Glutamatergic neuron (in vitro differentiated cells): Measurements from ENCODE around the gene CTSH. TPM values are rescaled to one million over a fixed set of nuclear protein-coding genes. Genes with fewer than 3 reads are reported as not detected.

ENCODE experiments used
- DNase-seq: peaks from one replicate; pipeline ENCODE4 v3.0.0; 2022
- H3K27ac Mint-ChIP-seq: one replicate; pipeline ENCODE4 v1.8.0; 2020; ENCODE audit warnings: mild to moderate bottlenecking, mixed read lengths, inconsistent platforms; ENCODE audit not compliant: unreplicated experiment
- H3K27me3 Mint-ChIP-seq: one replicate; pipeline ENCODE4 v1.8.0; 2020; ENCODE audit warnings: mild to moderate bottlenecking, moderate library complexity, mixed read lengths, inconsistent platforms; ENCODE audit not compliant: unreplicated experiment
- H3K36me3 Mint-ChIP-seq: one replicate; pipeline ENCODE4 v1.8.0; 2020; ENCODE audit warnings: mild to moderate bottlenecking, mixed read lengths, inconsistent platforms; ENCODE audit not compliant: unreplicated experiment
- H3K4me1 Mint-ChIP-seq: one replicate; pipeline ENCODE4 v1.8.0; 2020; ENCODE audit warnings: mild to moderate bottlenecking, low read depth, mixed read lengths, inconsistent platforms; ENCODE audit not compliant: unreplicated experiment
- H3K4me3 Mint-ChIP-seq: one replicate; pipeline ENCODE4 v1.8.0; 2020; ENCODE audit warnings: mild to moderate bottlenecking, mixed read lengths, inconsistent platforms; ENCODE audit not compliant: unreplicated experiment
- H3K9me3 Mint-ChIP-seq: one replicate; pipeline ENCODE4 v1.8.0; 2020; ENCODE audit warnings: mild to moderate bottlenecking, moderate library complexity, mixed read lengths, inconsistent platforms; ENCODE audit not compliant: unreplicated experiment
- total RNA-seq: library from RNA; stranded (reverse); fragmentation: NEBNext Ultra II Directional; extraction: Animal tissue kit (Norgen Biotek cat#: 25700); gene quantifications from one replicate; pipeline ENCODE4 v1.2.1, GENCODE V29; 2021; ENCODE audit not compliant: unreplicated experiment
- TF ChIP-seq, protein P1 (sequence below): fragments of 200-600 bp; sonication (generic); IDR thresholded peaks from one replicate; pipeline ENCODE4 v1.5.0; 2021; ENCODE audit not compliant: partially characterized antibody, unreplicated experiment

Gene CTSH
- total RNA-seq, 1 donor from 2014 or later = not detected

DNA sequence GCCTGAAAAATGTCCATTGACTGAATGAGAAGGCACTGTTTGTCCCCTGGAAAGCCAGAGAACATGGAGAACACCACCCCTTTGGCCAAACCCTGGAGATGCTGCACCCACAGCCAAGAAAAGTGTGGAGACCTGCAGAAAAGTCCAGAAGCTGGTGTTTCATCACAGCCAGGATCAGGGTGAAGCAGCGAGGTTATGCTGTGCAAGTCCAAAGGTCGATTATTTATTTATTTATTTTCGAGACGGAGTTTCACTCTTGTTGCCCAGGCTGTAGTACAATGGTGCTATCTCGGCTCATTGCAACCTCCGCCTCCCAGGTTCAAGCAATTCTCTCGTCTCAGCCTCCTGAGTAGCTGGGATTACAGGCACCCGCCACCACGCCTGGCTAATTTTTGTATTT lies 5.5 kb upstream of the CTSH start:
- Mint-ChIP-seq H3K9me3 (peaks cover 5% of the 10 kb centered on the region), H3K4me3 (no peak overlapping the region), H3K4me1 (no peaks in the 10 kb centered on the region), H3K27ac (no peak overlapping the region), H3K27me3 (peaks cover 6% of the 10 kb centered on the region), H3K36me3 (no peaks in the 10 kb centered on the region)
- TF ChIP-seq, protein P1, sequence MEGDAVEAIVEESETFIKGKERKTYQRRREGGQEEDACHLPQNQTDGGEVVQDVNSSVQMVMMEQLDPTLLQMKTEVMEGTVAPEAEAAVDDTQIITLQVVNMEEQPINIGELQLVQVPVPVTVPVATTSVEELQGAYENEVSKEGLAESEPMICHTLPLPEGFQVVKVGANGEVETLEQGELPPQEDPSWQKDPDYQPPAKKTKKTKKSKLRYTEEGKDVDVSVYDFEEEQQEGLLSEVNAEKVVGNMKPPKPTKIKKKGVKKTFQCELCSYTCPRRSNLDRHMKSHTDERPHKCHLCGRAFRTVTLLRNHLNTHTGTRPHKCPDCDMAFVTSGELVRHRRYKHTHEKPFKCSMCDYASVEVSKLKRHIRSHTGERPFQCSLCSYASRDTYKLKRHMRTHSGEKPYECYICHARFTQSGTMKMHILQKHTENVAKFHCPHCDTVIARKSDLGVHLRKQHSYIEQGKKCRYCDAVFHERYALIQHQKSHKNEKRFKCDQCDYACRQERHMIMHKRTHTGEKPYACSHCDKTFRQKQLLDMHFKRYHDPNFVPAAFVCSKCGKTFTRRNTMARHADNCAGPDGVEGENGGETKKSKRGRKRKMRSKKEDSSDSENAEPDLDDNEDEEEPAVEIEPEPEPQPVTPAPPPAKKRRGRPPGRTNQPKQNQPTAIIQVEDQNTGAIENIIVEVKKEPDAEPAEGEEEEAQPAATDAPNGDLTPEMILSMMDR = no peak
- DNase-seq = no peak

DNA sequence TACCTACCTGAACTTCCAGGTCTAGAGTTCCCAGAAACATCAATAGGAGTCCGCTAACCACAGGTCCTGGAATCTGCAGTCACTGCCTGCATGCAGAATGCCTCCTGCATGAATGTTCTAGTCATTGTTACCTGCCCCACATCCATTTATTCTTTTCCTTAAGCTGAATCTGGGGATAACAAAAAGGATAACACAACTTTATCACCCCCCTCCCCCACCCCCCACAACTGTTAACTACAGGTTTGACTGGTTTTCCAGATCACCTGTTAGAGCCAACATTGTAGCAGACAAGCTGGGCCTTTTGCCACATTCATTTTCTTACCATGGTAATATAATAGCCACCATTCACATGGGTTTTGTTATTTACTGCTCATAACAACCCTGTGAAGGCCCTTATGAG lies 4.6 kb upstream of the CTSH start:
- no peak for DNase-seq
- Mint-ChIP-seq H3K27me3 (peaks cover 6% of the 10 kb centered on the region), H3K36me3 (no peaks in the 10 kb centered on the region), H3K9me3 (peaks cover 3% of the 10 kb centered on the region), H3K27ac (no peak overlapping the region), H3K4me1 (no peaks in the 10 kb centered on the region), H3K4me3 (no peak overlapping the region)
- TF ChIP-seq, protein P1 = no peak

DNA sequence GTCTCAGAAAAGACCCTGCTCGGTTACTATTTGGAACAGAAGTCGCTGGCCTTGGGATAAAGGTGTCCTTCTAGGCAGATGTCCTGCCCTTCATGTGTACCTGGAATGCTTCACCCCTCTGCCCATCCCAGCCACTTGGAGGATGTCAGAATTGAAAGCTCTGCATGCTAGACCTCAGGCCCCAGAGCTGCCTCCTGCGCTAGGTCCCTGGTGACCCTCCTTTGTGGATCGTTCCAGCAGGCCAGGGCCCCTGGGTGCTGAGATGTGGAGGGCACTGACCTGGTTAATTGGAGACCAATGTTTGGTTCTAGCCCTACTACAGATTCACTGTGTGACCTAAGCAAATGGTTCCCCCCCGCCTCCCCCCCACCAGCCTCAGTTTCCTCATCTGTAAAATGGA lies 2.7 kb upstream of the CTSH start:
- Mint-ChIP-seq H3K4me3 (no peak overlapping the region), H3K27ac (no peak overlapping the region), H3K9me3 (peaks cover 2% of the 10 kb centered on the region), H3K36me3 (no peaks in the 10 kb centered on the region), H3K4me1 (no peaks in the 10 kb centered on the region), H3K27me3 (peaks cover 6% of the 10 kb centered on the region)
- no peak for DNase-seq
- TF ChIP-seq, protein P1 = no peak

DNA sequence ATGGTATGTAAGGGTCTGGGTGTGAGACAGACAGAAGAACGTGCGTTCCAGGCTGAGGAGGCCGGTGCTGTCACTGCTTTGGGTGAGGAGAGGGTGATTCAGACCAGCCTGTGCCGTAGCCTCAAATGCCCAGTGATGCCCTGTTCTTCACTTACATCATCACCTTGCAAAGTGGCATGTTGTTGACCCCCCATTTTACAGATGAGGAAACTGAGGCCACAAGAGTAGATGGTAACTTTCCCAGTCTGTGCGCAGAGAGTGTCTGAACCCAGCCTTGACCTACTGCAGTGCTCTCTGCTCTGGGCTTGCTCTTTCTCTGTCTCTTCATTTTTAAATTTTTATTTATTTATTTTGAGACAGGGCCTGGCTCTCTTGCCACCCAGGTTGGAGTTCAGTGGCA lies 1.6 kb upstream of the CTSH start:
- Mint-ChIP-seq H3K27ac (no peak overlapping the region), H3K4me1 (no peaks in the 10 kb centered on the region), H3K36me3 (no peaks in the 10 kb centered on the region), H3K4me3 (no peak overlapping the region), H3K9me3 (peaks cover 2% of the 10 kb centered on the region), H3K27me3 (peaks cover 5% of the 10 kb centered on the region)
- TF ChIP-seq, protein P1 = no peak
- DNase-seq = no peak

DNA sequence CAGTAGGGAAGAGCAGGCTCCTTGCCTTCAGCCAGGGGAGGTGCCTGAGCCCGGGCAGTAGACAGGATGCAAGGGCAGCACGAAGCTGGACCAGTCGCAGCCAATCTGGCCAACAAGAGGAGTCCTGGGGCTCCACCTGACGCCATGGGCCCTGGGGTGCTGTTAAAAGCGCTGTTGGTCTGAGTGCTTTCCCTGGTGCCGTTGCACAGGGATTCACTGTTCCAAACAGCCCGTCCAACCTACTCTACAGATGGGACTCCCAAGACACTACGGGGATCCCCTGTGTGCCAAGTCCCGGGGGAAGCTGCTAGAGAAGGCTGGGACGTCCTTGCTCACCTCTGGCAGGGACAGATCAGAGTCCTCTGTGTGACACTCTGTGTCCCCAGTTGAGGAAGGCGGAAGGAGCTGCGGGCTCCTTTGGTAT lies 632 bp downstream of the CTSH start:
- no peak overlapping the region for H3K27ac Mint-ChIP-seq
- TF ChIP-seq, protein P1 = no peak
- peak overlapping the region; percentile 69 for H3K4me3 Mint-ChIP-seq
- peaks cover 5% of the 10 kb centered on the region for H3K27me3 Mint-ChIP-seq
- no peaks in the 10 kb centered on the region for H3K9me3 Mint-ChIP-seq
- H3K36me3 Mint-ChIP-seq = no peaks in the 10 kb centered on the region
- no peak for DNase-seq
- no peaks in the 10 kb centered on the region for H3K4me1 Mint-ChIP-seq
